ENCODE results near the gene INPP5A.

The INPP5A gene

DNA sequence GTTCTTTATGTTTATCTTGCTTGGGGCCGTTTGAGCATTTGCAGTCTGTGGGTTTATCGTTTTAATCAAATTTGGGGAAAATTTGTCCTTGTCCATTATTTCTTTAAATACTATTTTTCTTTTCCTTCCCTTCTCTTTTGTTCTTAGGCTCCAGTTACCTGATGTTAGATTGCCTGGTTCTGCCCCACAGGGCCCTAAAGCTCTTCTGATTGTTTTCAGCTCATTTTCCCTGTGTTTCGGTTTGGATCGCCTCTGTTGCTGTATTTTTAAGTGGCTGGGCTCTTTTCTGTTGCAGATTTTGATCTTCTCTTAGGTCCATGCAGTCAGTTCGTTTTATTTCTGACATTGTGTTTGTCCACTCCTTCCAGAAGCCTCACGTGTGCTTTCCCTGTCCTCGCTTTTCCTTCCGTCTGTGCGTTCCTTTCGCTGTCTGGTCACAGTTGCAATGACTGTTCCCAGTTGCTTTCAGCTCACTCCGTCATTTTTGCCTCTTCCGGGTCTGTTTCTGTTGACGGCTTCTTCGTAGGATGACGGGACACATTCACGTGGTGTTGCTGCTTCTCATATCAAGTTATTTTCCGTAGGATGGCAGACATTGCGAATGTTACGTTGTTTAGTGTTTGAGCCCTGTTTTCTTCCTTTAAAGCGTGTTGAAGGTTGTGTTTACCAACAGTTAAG lies 111.4 kb downstream of the INPP5A start:
- TF ChIP-seq, protein P1, sequence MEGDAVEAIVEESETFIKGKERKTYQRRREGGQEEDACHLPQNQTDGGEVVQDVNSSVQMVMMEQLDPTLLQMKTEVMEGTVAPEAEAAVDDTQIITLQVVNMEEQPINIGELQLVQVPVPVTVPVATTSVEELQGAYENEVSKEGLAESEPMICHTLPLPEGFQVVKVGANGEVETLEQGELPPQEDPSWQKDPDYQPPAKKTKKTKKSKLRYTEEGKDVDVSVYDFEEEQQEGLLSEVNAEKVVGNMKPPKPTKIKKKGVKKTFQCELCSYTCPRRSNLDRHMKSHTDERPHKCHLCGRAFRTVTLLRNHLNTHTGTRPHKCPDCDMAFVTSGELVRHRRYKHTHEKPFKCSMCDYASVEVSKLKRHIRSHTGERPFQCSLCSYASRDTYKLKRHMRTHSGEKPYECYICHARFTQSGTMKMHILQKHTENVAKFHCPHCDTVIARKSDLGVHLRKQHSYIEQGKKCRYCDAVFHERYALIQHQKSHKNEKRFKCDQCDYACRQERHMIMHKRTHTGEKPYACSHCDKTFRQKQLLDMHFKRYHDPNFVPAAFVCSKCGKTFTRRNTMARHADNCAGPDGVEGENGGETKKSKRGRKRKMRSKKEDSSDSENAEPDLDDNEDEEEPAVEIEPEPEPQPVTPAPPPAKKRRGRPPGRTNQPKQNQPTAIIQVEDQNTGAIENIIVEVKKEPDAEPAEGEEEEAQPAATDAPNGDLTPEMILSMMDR (conservative IDR thresholded peaks at IDR 0.05), result no peak
- TF ChIP-seq ZFX (IDR thresholded peaks at IDR 0.05), result no peak
- H3K27ac ChIP-seq, result no peak overlapping the region

DNA sequence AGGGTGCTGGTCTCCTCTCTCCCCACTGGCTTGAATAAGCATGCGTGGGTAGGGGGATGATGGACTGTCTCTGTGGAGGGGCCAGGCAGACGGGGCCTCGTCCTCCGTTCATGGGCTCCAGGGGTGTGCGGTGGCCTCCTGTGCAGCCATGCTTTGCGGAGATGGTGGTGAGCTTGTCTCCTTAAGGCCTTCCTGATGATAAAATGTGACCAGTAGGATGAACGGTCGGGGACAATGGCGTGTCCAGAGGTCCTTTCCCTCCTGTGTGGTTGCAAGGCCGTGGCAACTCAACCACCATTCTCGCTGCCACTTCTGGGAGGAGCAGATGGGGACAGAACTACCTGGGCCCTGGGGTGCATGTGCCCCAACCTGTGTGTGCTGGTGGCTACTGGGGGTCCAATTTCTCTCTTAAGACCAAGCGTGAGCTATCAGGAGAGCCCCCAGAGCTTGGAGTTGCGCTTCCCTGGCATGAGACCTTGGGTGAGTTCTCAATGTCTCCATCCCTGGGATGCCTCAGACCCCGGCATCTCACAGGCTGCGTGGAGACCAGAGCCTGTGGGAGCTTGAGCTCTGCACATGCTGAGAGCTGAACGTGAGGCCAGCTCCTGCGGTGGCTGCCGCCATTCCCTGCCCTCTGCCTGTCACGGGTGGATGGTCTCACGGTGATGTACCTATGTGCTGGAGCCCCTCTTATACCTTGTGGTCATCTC lies 112.2 kb downstream of the INPP5A start:
- TF ChIP-seq, protein P1 (conservative IDR thresholded peaks at IDR 0.05), result no peak
- no peak for TF ChIP-seq ZFX (IDR thresholded peaks at IDR 0.05)
- no peak overlapping the region for H3K27ac ChIP-seq

- TF ChIP-seq, protein P1 (conservative IDR thresholded peaks at IDR 0.05), result no peak
- no peak for TF ChIP-seq ZFX (IDR thresholded peaks at IDR 0.05)
- no peak overlapping the region for H3K27ac ChIP-seq
These were observed 113.1 kb downstream of the INPP5A start for GRCh38 chr10:132650611-132651250.

DNA sequence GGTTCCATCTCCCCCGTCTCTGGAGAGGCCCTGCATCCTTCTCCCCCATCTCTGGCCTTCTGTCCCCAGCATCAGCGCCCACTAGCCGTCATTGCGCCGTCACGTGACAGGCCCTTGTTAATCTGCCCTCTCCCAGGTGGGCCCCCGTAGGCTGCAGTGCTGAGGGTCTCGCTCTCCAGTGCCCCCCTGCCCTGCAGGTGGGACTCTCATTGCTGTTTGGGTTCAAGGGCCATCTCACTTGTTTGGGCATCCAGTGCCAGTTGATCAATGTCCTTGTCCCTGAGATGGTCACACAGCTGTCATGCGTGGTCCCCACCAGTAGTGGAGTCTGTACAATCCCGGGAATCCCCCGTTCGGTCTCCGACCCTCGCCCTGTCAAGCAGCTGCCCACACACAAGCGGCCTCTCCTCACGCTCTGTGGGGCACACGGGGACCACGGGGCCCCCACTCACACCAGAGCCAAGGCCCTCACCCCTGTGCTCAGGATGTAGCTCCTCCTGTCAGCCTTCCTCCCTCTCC lies 114.0 kb downstream of the INPP5A start:
- no peak overlapping the region for H3K27ac ChIP-seq
- TF ChIP-seq, protein P1 (conservative IDR thresholded peaks at IDR 0.05), result no peak
- no peak for TF ChIP-seq ZFX (IDR thresholded peaks at IDR 0.05)

GRCh38 chr10:132652446-132652845 lies 114.9 kb downstream of the INPP5A start:
- TF ChIP-seq ZFX (IDR thresholded peaks at IDR 0.05), result no peak
- TF ChIP-seq, protein P1 (conservative IDR thresholded peaks at IDR 0.05), result no peak
- no peak overlapping the region for H3K27ac ChIP-seq

- H3K27ac ChIP-seq, result no peak overlapping the region
- no peak for TF ChIP-seq ZFX (IDR thresholded peaks at IDR 0.05)
- TF ChIP-seq, protein P1 (conservative IDR thresholded peaks at IDR 0.05), result no peak
These were observed 115.5 kb downstream of the INPP5A start for GRCh38 chr10:132652936-132653590.
